ENCODE measurements around the gene CIDEA.
A peak's percentile ranks its signal among the peaks of the same experiment; 100 is the strongest.

GRCh38 chr18:12283666-12284065, 29.5 kb downstream of the CIDEA start:
- 0 out of 2 replicates have a peak, but pooled peaks have one; percentile 33 for TF ChIP-seq ZNF384 (IDR thresholded peaks at IDR 0.05; ENCODE audit: low read depth, low read length)
- TF ChIP-seq FOSL1 (tag; conservative IDR thresholded peaks at IDR 0.05): 0 out of 2 replicates have a peak, but pooled peaks have one; percentile 14

Data from K562 (cell line).